ENCODE measurements around the gene BANF1.

GRCh38 chr11:66046901-66047300, 44.6 kb downstream of the BANF1 start:
- TF ChIP-seq EZH2 (IDR thresholded peaks at IDR 0.05; ENCODE audit: insufficient read depth, poor library complexity, severe bottlenecking) (no peak), EZH2phosphoT487 (IDR thresholded peaks at IDR 0.05; ENCODE audit: insufficient read depth, low read depth) (no peak)

Data from GM23248 (cell line).